HG03457 (cell line): Measurements from ENCODE around the gene MYH14.
"Not testable (repeated sequence)": the region's sequence is repeated elsewhere in the genome, so short reads cannot be mapped to it uniquely, and the experiment has no call there.

Experiments used
- ATAC-seq: cut with Tn5 transposase; IDR thresholded peaks from one replicate; pipeline ENCODE4 v1.9.1; 2021; ENCODE audit warnings: moderate number of reproducible peaks; ENCODE audit not compliant: unreplicated experiment

Gene MYH14

GRCh38 chr19:50315773-50316448, 112.5 kb downstream of the MYH14 start:
- ATAC-seq: no peak

- ATAC-seq: no peak
Observed at GRCh38 chr19:50317115-50317514, 113.7 kb downstream of the MYH14 start.

- ATAC-seq: no peak
Observed at GRCh38 chr19:50318438-50318837, 115.0 kb downstream of the MYH14 start.

GRCh38 chr19:50319156-50319555, 115.7 kb downstream of the MYH14 start:
- no peak for ATAC-seq

DNA sequence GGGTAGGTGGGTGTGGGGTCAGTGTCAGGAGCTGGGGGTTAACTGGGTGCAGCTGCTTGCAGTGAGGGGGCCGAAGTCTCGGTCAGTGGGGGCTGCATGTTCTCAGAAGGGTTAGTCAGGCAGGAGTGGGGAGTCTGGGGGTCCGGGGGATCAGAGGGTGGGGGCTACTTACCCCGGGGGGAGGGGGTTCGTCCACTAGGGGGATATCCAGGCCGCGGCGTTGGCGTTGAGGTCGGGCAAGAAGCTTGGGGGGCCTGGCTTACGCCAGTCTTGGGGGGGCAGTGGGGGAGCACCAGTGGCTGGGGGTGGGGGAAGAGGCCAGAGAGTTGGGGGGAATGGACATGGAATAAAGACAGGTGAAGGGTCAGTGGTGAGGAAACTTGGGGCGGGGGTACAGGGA, 116.6 kb downstream of the MYH14 start:
- no peak for ATAC-seq

- ATAC-seq: no peak
Observed at GRCh38 chr19:50320596-50320995, 117.2 kb downstream of the MYH14 start.

- ATAC-seq: no peak
Observed at GRCh38 chr19:50321831-50322230, 118.4 kb downstream of the MYH14 start.

GRCh38 chr19:50322234-50322633, 118.8 kb downstream of the MYH14 start:
- ATAC-seq: no peak

GRCh38 chr19:50322931-50323781, 119.7 kb downstream of the MYH14 start:
- ATAC-seq: no peak

DNA sequence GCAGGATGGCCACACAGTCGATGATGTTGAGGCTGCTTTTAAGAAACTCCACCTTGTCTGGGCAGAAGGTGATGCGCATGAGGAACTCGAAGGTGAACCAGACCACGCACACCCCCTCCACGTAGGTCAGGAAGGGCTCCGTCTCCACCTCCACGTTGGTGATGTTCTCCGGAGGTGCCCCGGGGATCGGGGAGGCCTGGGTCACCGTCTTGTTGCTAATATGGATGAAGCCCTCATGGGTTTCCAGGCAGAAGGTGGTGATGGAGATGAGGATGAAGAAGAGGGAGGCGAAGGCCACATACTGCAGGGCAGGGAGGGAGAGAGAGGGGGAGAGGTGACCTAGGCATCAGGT, 120.3 kb downstream of the MYH14 start:
- no peak for ATAC-seq

DNA sequence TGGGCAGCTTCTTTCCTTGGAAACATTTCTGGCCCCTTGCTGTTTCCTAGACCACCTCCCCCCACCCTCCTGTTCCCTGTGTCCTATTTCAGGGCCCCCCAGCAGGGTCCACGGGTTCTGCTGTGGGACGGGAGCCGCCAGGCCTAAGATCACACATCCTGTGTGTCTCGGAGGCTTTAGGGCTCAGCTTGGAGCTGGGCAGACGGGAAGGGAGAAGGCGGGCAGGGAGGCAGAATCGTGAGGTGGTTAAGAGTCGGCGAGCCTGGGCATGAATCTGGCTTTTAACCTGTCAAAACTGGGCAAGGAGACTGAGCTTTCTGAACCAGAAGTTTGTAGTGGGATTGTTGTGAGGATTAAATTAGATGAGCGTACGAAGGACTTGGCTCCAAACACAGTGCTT, 120.9 kb downstream of the MYH14 start:
- ATAC-seq: no peak

GRCh38 chr19:50325310-50326100, 122.1 kb downstream of the MYH14 start:
- ATAC-seq: no peak

DNA sequence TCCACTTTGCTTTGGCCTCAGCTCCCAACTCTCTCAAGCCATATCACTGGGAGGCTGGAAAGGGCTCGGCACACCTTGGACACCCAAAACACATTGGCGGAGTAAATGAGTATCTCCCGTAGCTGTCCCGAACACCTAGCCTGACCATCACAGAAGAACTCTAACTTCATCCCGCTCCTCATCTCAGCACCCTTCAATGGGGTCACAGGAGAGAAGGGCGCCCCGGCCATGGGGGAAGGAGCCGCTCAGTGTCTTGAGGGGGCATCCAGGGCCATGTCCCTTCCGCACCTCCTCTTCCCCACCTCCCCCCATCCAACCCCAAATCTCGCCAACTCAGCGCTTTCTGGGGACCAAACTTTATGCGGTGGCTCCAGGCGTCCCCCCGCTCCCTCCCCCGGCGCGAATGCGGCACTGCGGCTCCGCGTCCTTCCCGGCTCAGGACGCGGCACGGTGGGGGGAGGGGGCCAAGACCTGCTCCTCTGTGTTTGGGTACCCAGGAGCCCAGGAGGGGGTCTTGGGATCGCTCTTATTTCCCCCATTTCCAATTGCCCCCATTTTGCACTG, 122.8 kb downstream of the MYH14 start:
- ATAC-seq: no peak

DNA sequence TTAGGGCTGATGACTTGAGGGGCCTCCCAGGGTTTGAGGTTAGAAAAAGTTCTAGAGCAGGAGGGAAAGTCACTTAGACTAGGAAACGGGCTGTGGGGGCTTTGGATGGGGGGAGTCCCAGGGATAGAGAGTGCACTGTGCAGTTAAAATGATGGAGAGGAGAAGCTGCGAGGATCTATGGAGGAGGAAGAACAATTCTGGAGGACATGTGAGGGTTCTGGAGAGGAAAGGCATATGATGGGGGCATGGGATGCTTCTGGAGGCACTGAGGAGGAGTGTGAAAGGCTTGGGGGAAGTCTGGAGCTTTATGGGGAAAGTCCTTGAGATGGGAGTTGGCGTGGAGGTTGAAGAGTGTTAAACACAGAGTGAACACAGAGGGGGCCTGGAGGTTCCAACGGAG, 123.6 kb downstream of the MYH14 start:
- no peak for ATAC-seq

DNA sequence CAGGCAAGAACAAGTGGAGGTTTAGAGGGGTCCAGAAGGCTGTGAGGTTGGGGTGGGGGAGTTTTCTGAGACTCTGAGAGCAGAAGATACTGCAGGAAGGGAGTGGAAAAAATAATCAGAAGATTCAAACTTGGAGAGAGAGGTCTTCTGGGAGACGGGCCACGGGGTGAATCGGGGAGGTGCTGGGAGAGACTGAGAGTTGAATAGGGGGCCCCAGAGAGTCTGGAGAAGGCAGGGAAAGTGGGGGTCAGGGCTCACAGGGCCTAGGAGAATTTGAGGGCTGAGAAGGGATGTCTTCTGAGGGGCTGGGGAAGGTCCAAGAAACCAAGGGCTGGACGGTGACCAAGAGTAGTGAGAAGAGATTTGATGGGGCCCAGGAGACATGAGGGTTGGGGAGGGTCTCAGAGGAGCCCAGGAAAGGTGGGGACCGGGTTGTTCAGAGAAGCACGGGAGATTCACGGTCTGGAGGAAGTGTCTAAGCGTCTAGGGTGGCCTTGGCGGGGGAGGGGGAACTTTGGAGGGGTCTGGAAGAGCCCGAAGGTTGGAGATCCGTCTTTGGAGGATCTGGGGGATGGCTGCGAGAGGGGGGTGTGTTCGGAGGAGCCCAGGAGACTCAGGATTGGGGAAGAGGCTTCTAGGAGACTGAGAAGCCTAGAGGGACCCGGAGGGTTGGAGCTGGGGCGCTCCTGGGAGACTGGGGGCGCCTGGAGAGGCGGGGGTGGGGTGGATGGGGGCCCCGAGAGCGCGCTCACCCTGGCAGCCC, 124.2 kb downstream of the MYH14 start:
- ATAC-seq: no peak

DNA sequence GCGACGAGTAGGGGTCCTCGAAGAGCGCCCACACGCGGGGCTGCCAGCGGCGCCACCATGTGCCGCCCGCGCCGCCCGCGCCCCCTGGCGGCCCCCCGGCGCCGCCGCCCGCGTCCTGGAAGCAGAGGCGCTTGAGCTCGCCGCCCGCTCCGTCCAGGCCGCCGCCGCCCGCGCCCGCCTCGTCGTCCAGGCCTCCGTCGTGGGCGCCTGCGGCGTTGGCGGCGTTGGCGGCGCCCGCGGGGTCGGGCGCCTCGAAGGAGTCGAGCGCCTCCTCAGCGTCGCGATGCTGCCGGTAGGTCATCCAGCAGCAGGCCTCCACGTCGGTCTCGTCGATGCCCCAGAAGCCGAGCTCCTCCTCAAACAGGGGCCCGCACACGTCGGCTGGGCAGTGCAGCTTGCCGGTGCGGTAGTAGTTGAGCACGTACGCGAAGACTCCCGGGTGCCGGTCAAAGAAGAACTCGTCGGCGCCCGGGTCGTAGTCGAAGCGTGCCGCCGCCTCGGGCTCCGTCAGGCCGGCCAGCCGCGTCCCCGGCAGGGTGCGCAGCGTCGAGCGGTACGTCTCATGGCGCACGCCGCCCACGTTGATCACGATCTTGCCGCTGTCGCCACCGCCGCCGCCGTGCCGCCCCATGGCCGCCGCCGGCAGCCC, 124.9 kb downstream of the MYH14 start:
- ATAC-seq: no peak

DNA sequence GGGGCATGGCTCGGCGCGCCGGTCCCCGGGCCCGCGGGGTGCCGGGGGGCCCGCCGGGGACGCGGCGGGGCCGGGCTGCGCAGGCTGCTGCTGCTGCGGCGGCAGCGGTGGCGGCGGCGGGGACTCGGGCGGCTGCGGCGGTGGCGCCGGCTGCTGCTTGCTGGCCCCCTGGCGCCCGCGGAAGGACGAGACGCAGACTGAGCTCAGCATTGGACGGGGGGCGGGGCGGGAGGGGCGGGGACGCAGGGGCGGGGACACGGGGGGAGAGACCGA, 125.4 kb downstream of the MYH14 start:
- no peak for ATAC-seq

DNA sequence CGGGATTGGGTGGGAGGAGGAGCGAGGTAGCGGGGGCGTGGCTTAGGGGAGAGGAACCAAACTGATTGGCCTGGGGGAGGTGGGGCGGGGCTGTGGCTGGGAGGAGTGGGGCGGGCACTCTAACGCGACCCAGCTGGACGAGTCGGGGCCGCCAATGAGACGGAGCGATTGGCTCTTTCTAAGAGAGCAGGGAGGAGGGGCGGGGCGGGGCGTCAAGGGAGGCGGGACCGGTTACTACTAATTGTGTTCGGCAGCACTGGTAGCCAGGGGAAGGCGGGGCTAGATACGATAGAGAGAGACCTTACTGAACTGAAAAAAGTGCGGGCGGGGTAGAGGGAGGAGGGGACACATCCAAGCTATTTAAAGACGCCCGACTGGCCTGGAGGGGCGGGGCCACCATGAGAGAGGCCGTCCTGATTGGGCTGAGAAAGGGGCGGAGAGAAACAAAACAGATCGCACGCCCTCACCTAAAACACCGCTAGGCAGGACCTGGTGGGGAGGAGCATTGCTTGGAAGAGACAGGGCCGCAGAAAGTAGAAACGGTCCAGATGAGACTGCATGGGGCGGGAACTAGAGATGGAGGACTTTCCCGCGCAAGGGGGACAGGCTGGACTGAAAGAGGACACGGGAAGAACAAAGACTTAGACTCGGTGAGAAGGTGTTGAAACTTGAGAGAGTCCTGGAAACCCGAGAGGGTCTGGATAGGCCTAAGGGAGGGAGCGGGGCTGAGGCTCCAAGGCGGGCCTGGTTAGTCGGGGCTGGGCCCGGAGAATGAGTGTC, 125.9 kb downstream of the MYH14 start, which contains the start of gene KCNC3:
Gene KCNC3, minus strand, starts transcription at position 232 of the 780 bp plus-strand sequence. CDS start 295 bp downstream, outside the sequence.
- ATAC-seq: no peak

DNA sequence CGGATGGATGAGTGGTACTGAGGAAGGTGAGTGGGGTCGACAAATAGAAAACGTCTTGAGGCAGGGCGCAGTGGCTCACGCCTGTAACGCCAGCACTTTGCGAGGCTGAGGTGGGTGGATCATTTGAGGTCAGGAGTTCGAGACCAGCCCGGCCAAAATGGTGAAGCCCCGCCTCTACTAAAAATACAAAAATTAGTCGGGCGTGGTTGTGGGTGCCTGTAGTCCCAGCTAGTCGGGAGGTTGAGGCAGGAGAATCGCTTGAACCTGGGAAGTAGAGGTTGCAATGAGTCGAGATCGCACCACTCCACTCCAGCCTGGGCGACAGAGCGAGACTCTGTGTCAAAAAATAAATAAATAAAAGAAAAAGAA, 126.5 kb downstream of the MYH14 start:
- not testable (repeated sequence) for ATAC-seq
